Activated T-cell treated with anti-CD3 and anti-CD28 coated beads, Interleukin-2, amount 50 U/mL, for 24 hours (primary cell): ENCODE measurements around the gene BTBD16.

ENCODE experiments used
- DNase-seq: peaks from one replicate; pipeline ENCODE4 v3.0.0-alpha.2; 2020
- H3K27ac Mint-ChIP-seq: 2 replicates; pipeline ENCODE4 v1.8.0; 2020; ENCODE audit warnings: mild to moderate bottlenecking, mixed read lengths
- H3K27me3 Mint-ChIP-seq: 2 replicates; pipeline ENCODE4 v1.8.0; 2020; ENCODE audit warnings: mixed read lengths
- H3K36me3 Mint-ChIP-seq: 2 replicates; pipeline ENCODE4 v1.8.0; 2020; ENCODE audit warnings: low read depth, mixed read lengths
- H3K4me1 Mint-ChIP-seq: 2 replicates; pipeline ENCODE4 v1.8.0; 2020; ENCODE audit warnings: low read depth, mixed read lengths
- H3K4me3 Mint-ChIP-seq: 2 replicates; pipeline ENCODE4 v1.8.0; 2020; ENCODE audit warnings: mild to moderate bottlenecking, moderate library complexity, mixed read lengths
- H3K9me3 Mint-ChIP-seq: 2 replicates; pipeline ENCODE4 v1.8.0; 2020; ENCODE audit warnings: mixed read lengths

BTBD16 gene

GRCh38 chr10:122241836-122242235 is 29.3 kb upstream of the BTBD16 start:
- Mint-ChIP-seq H3K27me3 (no peaks in the 10 kb centered on the region), H3K9me3 (no peaks in the 10 kb centered on the region), H3K27ac (no peak overlapping the region), H3K4me3 (no peak overlapping the region), H3K4me1 (no peaks in the 10 kb centered on the region), H3K36me3 (no peaks in the 10 kb centered on the region)
- no peak for DNase-seq

GRCh38 chr10:122243550-122243949 is 27.5 kb upstream of the BTBD16 start:
- H3K27me3 Mint-ChIP-seq = no peaks in the 10 kb centered on the region
- no peak overlapping the region for H3K27ac Mint-ChIP-seq
- no peak overlapping the region for H3K4me3 Mint-ChIP-seq
- DNase-seq = no peak
- H3K9me3 Mint-ChIP-seq = no peaks in the 10 kb centered on the region
- H3K4me1 Mint-ChIP-seq = no peaks in the 10 kb centered on the region
- H3K36me3 Mint-ChIP-seq = no peaks in the 10 kb centered on the region

GRCh38 chr10:122244001-122244975 is 26.8 kb upstream of the BTBD16 start:
- H3K9me3 Mint-ChIP-seq = no peaks in the 10 kb centered on the region
- H3K4me1 Mint-ChIP-seq = no peaks in the 10 kb centered on the region
- DNase-seq = no peak
- H3K27ac Mint-ChIP-seq = no peak overlapping the region
- H3K36me3 Mint-ChIP-seq = no peaks in the 10 kb centered on the region
- no peak overlapping the region for H3K4me3 Mint-ChIP-seq
- peaks cover 1% of the 10 kb centered on the region for H3K27me3 Mint-ChIP-seq

GRCh38 chr10:122245136-122245535 is 26.0 kb upstream of the BTBD16 start:
- Mint-ChIP-seq H3K4me1 (no peaks in the 10 kb centered on the region), H3K27me3 (peaks cover 3% of the 10 kb centered on the region), H3K27ac (no peak overlapping the region), H3K9me3 (no peaks in the 10 kb centered on the region), H3K36me3 (no peaks in the 10 kb centered on the region), H3K4me3 (no peak overlapping the region)
- no peak for DNase-seq

GRCh38 chr10:122245897-122246296 is 25.2 kb upstream of the BTBD16 start:
- no peak overlapping the region for H3K4me3 Mint-ChIP-seq
- H3K27me3 Mint-ChIP-seq = peaks cover 3% of the 10 kb centered on the region
- no peak for DNase-seq
- no peaks in the 10 kb centered on the region for H3K9me3 Mint-ChIP-seq
- no peaks in the 10 kb centered on the region for H3K4me1 Mint-ChIP-seq
- no peak overlapping the region for H3K27ac Mint-ChIP-seq
- no peaks in the 10 kb centered on the region for H3K36me3 Mint-ChIP-seq

GRCh38 chr10:122246830-122247520 is 24.1 kb upstream of the BTBD16 start:
- Mint-ChIP-seq H3K36me3 (no peaks in the 10 kb centered on the region), H3K4me3 (no peak overlapping the region), H3K4me1 (no peaks in the 10 kb centered on the region)

GRCh38 chr10:122248356-122249302 is 22.5 kb upstream of the BTBD16 start:
- no peaks in the 10 kb centered on the region for H3K9me3 Mint-ChIP-seq
- peaks cover 3% of the 10 kb centered on the region for H3K27me3 Mint-ChIP-seq
- no peak for DNase-seq
- H3K36me3 Mint-ChIP-seq = no peaks in the 10 kb centered on the region
- no peak overlapping the region for H3K27ac Mint-ChIP-seq
- H3K4me3 Mint-ChIP-seq = no peak overlapping the region
- no peaks in the 10 kb centered on the region for H3K4me1 Mint-ChIP-seq

More at GRCh38 chr10:122246830-122247520, 24.1 kb upstream of the BTBD16 start:
- DNase-seq = no peak
- H3K27me3 Mint-ChIP-seq = peaks cover 3% of the 10 kb centered on the region
- no peaks in the 10 kb centered on the region for H3K9me3 Mint-ChIP-seq
- no peak overlapping the region for H3K27ac Mint-ChIP-seq

GRCh38 chr10:122249303-122249850 is 21.7 kb upstream of the BTBD16 start:
- Mint-ChIP-seq H3K27ac (no peak overlapping the region), H3K4me1 (no peaks in the 10 kb centered on the region), H3K4me3 (no peak overlapping the region), H3K36me3 (no peaks in the 10 kb centered on the region), H3K9me3 (no peaks in the 10 kb centered on the region), H3K27me3 (peaks cover 3% of the 10 kb centered on the region)
- no peak for DNase-seq

- DNase-seq = no peak
- H3K27ac Mint-ChIP-seq = no peak overlapping the region
- no peaks in the 10 kb centered on the region for H3K9me3 Mint-ChIP-seq
- H3K4me3 Mint-ChIP-seq = no peak overlapping the region
- H3K27me3 Mint-ChIP-seq = peaks cover 6% of the 10 kb centered on the region
- H3K36me3 Mint-ChIP-seq = no peaks in the 10 kb centered on the region
- no peaks in the 10 kb centered on the region for H3K4me1 Mint-ChIP-seq
These were observed 20.9 kb upstream of the BTBD16 start for GRCh38 chr10:122249991-122250750.

- H3K36me3 Mint-ChIP-seq = no peaks in the 10 kb centered on the region
- no peaks in the 10 kb centered on the region for H3K4me1 Mint-ChIP-seq
- DNase-seq = no peak
These were observed 19.4 kb upstream of the BTBD16 start for GRCh38 chr10:122251459-122252255.

GRCh38 chr10:122252805-122253204 is 18.3 kb upstream of the BTBD16 start:
- H3K4me1 Mint-ChIP-seq = no peaks in the 10 kb centered on the region
- no peaks in the 10 kb centered on the region for H3K36me3 Mint-ChIP-seq
- H3K27me3 Mint-ChIP-seq = peaks cover 10% of the 10 kb centered on the region
- no peaks in the 10 kb centered on the region for H3K9me3 Mint-ChIP-seq
- no peak for DNase-seq
- H3K27ac Mint-ChIP-seq = no peak overlapping the region
- no peak overlapping the region for H3K4me3 Mint-ChIP-seq

More at GRCh38 chr10:122251459-122252255, 19.4 kb upstream of the BTBD16 start:
- no peak overlapping the region for H3K27ac Mint-ChIP-seq
- H3K9me3 Mint-ChIP-seq = no peaks in the 10 kb centered on the region
- H3K4me3 Mint-ChIP-seq = no peak overlapping the region
- peaks cover 10% of the 10 kb centered on the region for H3K27me3 Mint-ChIP-seq

- Mint-ChIP-seq H3K36me3 (no peaks in the 10 kb centered on the region), H3K27ac (no peak overlapping the region), H3K9me3 (no peaks in the 10 kb centered on the region), H3K27me3 (peaks cover 10% of the 10 kb centered on the region), H3K4me1 (no peaks in the 10 kb centered on the region), H3K4me3 (no peak overlapping the region)
- DNase-seq = no peak
These were observed 17.5 kb upstream of the BTBD16 start for GRCh38 chr10:122253605-122254004.

GRCh38 chr10:122254831-122255230 is 16.3 kb upstream of the BTBD16 start:
- Mint-ChIP-seq H3K27me3 (peaks cover 10% of the 10 kb centered on the region), H3K4me3 (no peak overlapping the region), H3K9me3 (no peaks in the 10 kb centered on the region), H3K4me1 (no peaks in the 10 kb centered on the region), H3K36me3 (no peaks in the 10 kb centered on the region), H3K27ac (no peak overlapping the region)
- no peak for DNase-seq
